PC-3 (cell line): ENCODE data around the gene CDK2AP2. TPM values are rescaled to one million over a fixed set of nuclear protein-coding genes. Genes with fewer than 3 reads are reported as not detected.

Experiments
- ATAC-seq: fragments of 200-7000 bp; cut with Tn5 transposase; 2 replicates; pipeline ENCODE4 v1.9.1; 2020; ENCODE audit warnings: mild to moderate bottlenecking, moderate library complexity
- BruUV-seq: library from RNA; stranded (reverse); fragments of 400-500 nt; replicated peaks from 2 replicates; lab custom pipeline; 2021; lab: Mats Ljungman, UMichigan
- CTCF ChIA-PET: fragments of 300-600 bp; sonication (Branson Sonifier 250); formaldehyde crosslinking; loops from one replicate; lab custom pipeline; 2022; ENCODE audit warnings: antibody characterized with exemption; lab: Charles Lee
- POLR2A ChIA-PET: fragments of 300-600 bp; sonication (Branson Sonifier 250); formaldehyde crosslinking; loops from one replicate; lab custom pipeline; 2022; ENCODE audit warnings: antibody characterized with exemption; ENCODE audit not compliant: unreplicated experiment; lab: Charles Lee
- DNase-seq: peaks from one replicate; pipeline ENCODE4 v3.0.0-alpha.2; 2015
- H2AFZ ChIP-seq: fragments of 300-600 bp; sonication (generic); 2 replicates; pipeline ENCODE4 v1.6.0; 2016; ENCODE audit warnings: antibody characterized with exemption, low read length
- H3F3A ChIP-seq: fragments of 300-600 bp; sonication (generic); one replicate; pipeline ENCODE4 v1.6.0; 2017; ENCODE audit warnings: antibody characterized with exemption, low read length, control low read depth, mild to moderate bottlenecking; ENCODE audit not compliant: unreplicated experiment
- H3K27ac ChIP-seq: fragments of 300-600 bp; sonication (generic); 2 replicates; pipeline ENCODE4 v1.5.1; 2016; ENCODE audit warnings: mild to moderate bottlenecking, low read length
- H3K27me3 ChIP-seq: fragments of 300-600 bp; sonication (generic); 2 replicates; pipeline ENCODE4 v1.6.1; 2016; ENCODE audit warnings: low read length, mixed read lengths
- H3K36me3 ChIP-seq: fragments of 300-600 bp; sonication (generic); 2 replicates; pipeline ENCODE4 v1.6.1; 2016; ENCODE audit warnings: low read depth, mixed run types, low read length, mixed read lengths
- H3K4me1 ChIP-seq: fragments of 300-600 bp; sonication (generic); 2 replicates; pipeline ENCODE4 v1.5.1; 2016; ENCODE audit warnings: low read length; ENCODE audit not compliant: insufficient read depth
- H3K4me2 ChIP-seq: fragments of 300-600 bp; sonication (generic); 2 replicates; pipeline ENCODE4 v1.6.0; 2016; ENCODE audit warnings: low read length
- H3K4me3 ChIP-seq: fragments of 300-600 bp; sonication (generic); 2 replicates; pipeline ENCODE4 v1.5.1; 2016; ENCODE audit warnings: mild to moderate bottlenecking, low read length, mixed read lengths
- H3K79me2 ChIP-seq: fragments of 300-600 bp; sonication (generic); 2 replicates; pipeline ENCODE4 v1.6.1; 2017; ENCODE audit warnings: low read length, mixed read lengths
- H3K9ac ChIP-seq: fragments of 300-600 bp; sonication (generic); 2 replicates; pipeline ENCODE4 v1.6.0; 2016; ENCODE audit warnings: mild to moderate bottlenecking, low read length
- H3K9me2 ChIP-seq: fragments of 300-600 bp; sonication (generic); replicated peaks from 2 replicates; pipeline ENCODE4 v1.6.1; 2016; ENCODE audit warnings: mixed run types, low read length, mixed read lengths
- H3K9me3 ChIP-seq: fragments of 300-600 bp; sonication (generic); 2 replicates; pipeline ENCODE4 v1.6.1; 2016; ENCODE audit warnings: low read length, mixed read lengths
- H4K20me1 ChIP-seq: fragments of 300-600 bp; sonication (generic); 2 replicates; pipeline ENCODE4 v1.6.1; 2016; ENCODE audit warnings: low read length, mixed read lengths
- EZH2 ChIP-seq: fragments of 300-600 bp; sonication (generic); IDR thresholded peaks from one replicate; pipeline ENCODE4 v1.6.1; 2017; ENCODE audit warnings: antibody characterized with exemption, mild to moderate bottlenecking, low read length; ENCODE audit not compliant: unreplicated experiment
- EZH2phosphoT487 ChIP-seq: fragments of 300-600 bp; sonication (generic); IDR thresholded peaks from 2 replicates; pipeline ENCODE4 v1.6.1; 2018; ENCODE audit warnings: mild to moderate bottlenecking, antibody characterized with exemption, low read length, borderline replicate concordance
- intact Hi-C: fragments of 100-400 bp; cut with micrococcal nuclease; formaldehyde crosslinking; loops from 2 replicates; pipeline ENCODE4 v1.9.0; 2023
- total RNA-seq: library from RNA; depleted of rRNA; stranded (reverse); fragments of >200 nt; gene quantifications from 2 replicates; pipeline ENCODE4 v1.2.3, GENCODE V29; 2014
- TF ChIP-seq, protein P1 (sequence below): fragments of 300-600 bp; sonication (generic); conservative IDR thresholded peaks from 2 replicates; pipeline ENCODE4 v1.5.1; 2017; ENCODE audit warnings: antibody characterized with exemption, low read depth, mild to moderate bottlenecking, low read length

Gene CDK2AP2
- total RNA-seq, 1 experiment from 2014 or later: 87.4 TPM

- H3K36me3 ChIP-seq: no peaks in the 10 kb centered on the region
- H3K9ac ChIP-seq: no peak overlapping the region
- H3K27me3 ChIP-seq: no peaks in the 10 kb centered on the region
- no peak overlapping the region for H3K27ac ChIP-seq
- no peaks in the 10 kb centered on the region for H4K20me1 ChIP-seq
- TF ChIP-seq EZH2: no peak
- TF ChIP-seq, protein P1, sequence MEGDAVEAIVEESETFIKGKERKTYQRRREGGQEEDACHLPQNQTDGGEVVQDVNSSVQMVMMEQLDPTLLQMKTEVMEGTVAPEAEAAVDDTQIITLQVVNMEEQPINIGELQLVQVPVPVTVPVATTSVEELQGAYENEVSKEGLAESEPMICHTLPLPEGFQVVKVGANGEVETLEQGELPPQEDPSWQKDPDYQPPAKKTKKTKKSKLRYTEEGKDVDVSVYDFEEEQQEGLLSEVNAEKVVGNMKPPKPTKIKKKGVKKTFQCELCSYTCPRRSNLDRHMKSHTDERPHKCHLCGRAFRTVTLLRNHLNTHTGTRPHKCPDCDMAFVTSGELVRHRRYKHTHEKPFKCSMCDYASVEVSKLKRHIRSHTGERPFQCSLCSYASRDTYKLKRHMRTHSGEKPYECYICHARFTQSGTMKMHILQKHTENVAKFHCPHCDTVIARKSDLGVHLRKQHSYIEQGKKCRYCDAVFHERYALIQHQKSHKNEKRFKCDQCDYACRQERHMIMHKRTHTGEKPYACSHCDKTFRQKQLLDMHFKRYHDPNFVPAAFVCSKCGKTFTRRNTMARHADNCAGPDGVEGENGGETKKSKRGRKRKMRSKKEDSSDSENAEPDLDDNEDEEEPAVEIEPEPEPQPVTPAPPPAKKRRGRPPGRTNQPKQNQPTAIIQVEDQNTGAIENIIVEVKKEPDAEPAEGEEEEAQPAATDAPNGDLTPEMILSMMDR: no peak
- no peak for TF ChIP-seq EZH2phosphoT487
- H3K9me2 ChIP-seq: no peaks in the 10 kb centered on the region
- intact Hi-C loops: no loop called here
- no TSS peak for BruUV-seq
- no peaks in the 10 kb centered on the region for H3K79me2 ChIP-seq
- H3K4me3 ChIP-seq: no peak overlapping the region
- H3K4me2 ChIP-seq: no peak overlapping the region
- no peaks in the 10 kb centered on the region for H3K9me3 ChIP-seq
- ATAC-seq (no peak), DNase-seq (no peak)
- ChIA-PET CTCF (no interaction called here), POLR2A (no interaction called here)
- H3F3A ChIP-seq: no peaks in the 10 kb centered on the region
- H2AFZ ChIP-seq: no peak overlapping the region
- H3K4me1 ChIP-seq: no peaks in the 10 kb centered on the region
Measured at GRCh38 chr11:67545280-67545679, 37.3 kb upstream of the CDK2AP2 start.

DNA sequence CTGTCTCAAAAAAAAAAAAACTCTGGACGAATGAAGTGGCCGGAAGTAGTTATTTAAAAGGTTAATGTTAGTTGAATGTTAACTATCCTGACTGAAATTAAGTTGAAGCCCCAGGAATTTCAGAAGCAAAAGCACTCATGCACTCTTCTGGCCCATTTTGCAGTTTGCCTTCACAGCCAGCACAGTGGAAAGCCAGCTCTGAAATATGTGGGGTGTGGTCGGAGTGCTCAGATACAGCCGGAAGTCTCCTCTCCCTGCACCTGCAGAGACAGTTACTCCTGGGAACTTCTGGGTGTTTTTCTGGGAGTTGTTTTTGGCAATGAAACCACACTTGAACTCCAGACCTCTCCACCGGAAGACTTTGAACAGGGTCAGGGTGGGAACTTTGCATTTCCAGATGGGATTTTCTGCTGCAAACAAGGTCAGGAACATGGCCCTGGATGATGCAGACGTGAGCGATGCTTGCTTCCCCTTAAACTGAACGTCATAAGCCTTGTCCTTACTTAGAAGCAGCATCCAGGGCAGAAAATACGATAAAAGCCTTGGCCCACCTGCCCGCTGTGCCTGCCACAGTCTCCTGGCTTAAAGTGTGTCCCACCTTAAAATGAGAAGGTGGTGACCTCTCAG, 36.8 kb upstream of the CDK2AP2 start:
- Histone ChIP-seq H3K27ac (no peak overlapping the region), H4K20me1 (no peaks in the 10 kb centered on the region), H3K9me3 (no peaks in the 10 kb centered on the region), H3K79me2 (no peaks in the 10 kb centered on the region), H3K4me1 (no peaks in the 10 kb centered on the region), H3K9me2 (no peaks in the 10 kb centered on the region), H3K4me3 (no peak overlapping the region), H3K9ac (no peak overlapping the region), H3K36me3 (no peaks in the 10 kb centered on the region), H3K27me3 (no peaks in the 10 kb centered on the region), H3F3A (no peaks in the 10 kb centered on the region), H3K4me2 (no peak overlapping the region), H2AFZ (no peak overlapping the region)
- BruUV-seq: no TSS peak
- intact Hi-C loops: no loop called here
- CTCF ChIA-PET: no interaction called here
- POLR2A ChIA-PET: no interaction called here
- DNase-seq: no peak
- no peak for ATAC-seq
- TF ChIP-seq EZH2 (no peak), EZH2phosphoT487 (no peak)
- TF ChIP-seq, protein P1: no peak

DNA sequence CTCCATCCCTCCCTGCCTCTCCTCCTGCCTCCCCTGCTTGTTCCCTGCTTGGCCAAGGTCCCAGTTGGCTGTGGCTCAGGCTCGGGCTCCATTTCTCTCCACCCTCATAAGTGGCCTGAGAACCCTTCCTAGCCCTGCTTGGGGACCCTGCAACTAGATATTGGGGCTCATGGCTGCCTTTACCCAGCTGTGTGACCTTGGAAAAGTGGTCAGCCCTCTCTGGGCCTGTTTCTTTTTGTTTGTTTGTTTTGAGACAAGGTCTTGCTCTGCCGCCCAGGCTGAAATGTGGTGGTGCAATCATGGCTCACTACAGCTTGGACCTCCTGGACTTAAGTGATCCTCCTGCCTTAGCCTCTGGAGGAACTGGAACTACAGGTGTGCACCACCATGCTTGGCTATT, 35.6 kb upstream of the CDK2AP2 start:
- ATAC-seq (no peak), DNase-seq (no peak)
- Histone ChIP-seq H3K9me3 (no peaks in the 10 kb centered on the region), H3K4me3 (no peak overlapping the region), H3K4me2 (no peak overlapping the region), H3K27ac (no peak overlapping the region), H3K4me1 (no peaks in the 10 kb centered on the region), H3K9ac (no peak overlapping the region), H3K36me3 (no peaks in the 10 kb centered on the region), H3K79me2 (no peaks in the 10 kb centered on the region), H4K20me1 (no peaks in the 10 kb centered on the region), H3F3A (no peaks in the 10 kb centered on the region), H2AFZ (no peak overlapping the region), H3K27me3 (no peaks in the 10 kb centered on the region), H3K9me2 (no peaks in the 10 kb centered on the region)
- CTCF ChIA-PET: no interaction called here
- BruUV-seq: no TSS peak
- intact Hi-C loops: no loop called here
- TF ChIP-seq, protein P1: no peak
- TF ChIP-seq EZH2phosphoT487 (no peak), EZH2 (no peak)
- POLR2A ChIA-PET: no interaction called here
